Skin of body (tissue), 2 donors: ENCODE results near the gene MRPL52. TPM values are rescaled to one million over a fixed set of nuclear protein-coding genes. Genes with fewer than 3 reads are reported as not detected.
A peak's percentile ranks its signal among the peaks of the same experiment; 100 is the strongest.
"Not testable (repeated sequence)": the region's sequence is repeated elsewhere in the genome, so short reads cannot be mapped to it uniquely, and the experiment has no call there.

Experiments
- DNase-seq: peaks from one replicate; lab custom pipeline; 2025; lab: John Stamatoyannopoulos, UW
- total RNA-seq: library from RNA; depleted of rRNA; stranded (reverse); fragments of >200 nt; gene quantifications from one replicate; pipeline ENCODE4 v1.2.3, GENCODE V29; 2014

The MRPL52 gene
- 26.3 TPM for total RNA-seq

- DNase-seq, result peak; percentile 91
These were observed at the start of gene MRPL52 for GRCh38 chr14:22829661-22830442. TSS of gene MRPL52 (plus strand) at chr14:22829887. CDS start at chr14:22829913, 26 bp downstream.

GRCh38 chr14:22780105-22780679 lies 49.5 kb upstream of the MRPL52 start:
- no peak for DNase-seq

GRCh38 chr14:22780941-22781300 lies 48.8 kb upstream of the MRPL52 start:
- DNase-seq, result no peak

GRCh38 chr14:22781301-22781991 lies 48.2 kb upstream of the MRPL52 start:
- DNase-seq, result no peak

- DNase-seq, result no peak
These were observed 43.0 kb upstream of the MRPL52 start for GRCh38 chr14:22786685-22787084.

GRCh38 chr14:22791301-22791700 lies 38.4 kb upstream of the MRPL52 start:
- DNase-seq, result no peak

- no peak for DNase-seq
These were observed 37.5 kb upstream of the MRPL52 start for GRCh38 chr14:22792158-22792557.

- DNase-seq, result not testable (repeated sequence)
These were observed 36.1 kb upstream of the MRPL52 start for GRCh38 chr14:22793550-22793949.

GRCh38 chr14:22793976-22794375 lies 35.7 kb upstream of the MRPL52 start:
- DNase-seq, result no peak

GRCh38 chr14:22794551-22794951 lies 35.1 kb upstream of the MRPL52 start:
- DNase-seq, result no peak

- no peak for DNase-seq
These were observed 33.5 kb upstream of the MRPL52 start for GRCh38 chr14:22796087-22796707.

GRCh38 chr14:22797017-22797917 lies 32.4 kb upstream of the MRPL52 start:
- DNase-seq, result no peak

- no peak for DNase-seq
These were observed 31.2 kb upstream of the MRPL52 start for GRCh38 chr14:22798528-22798927.

GRCh38 chr14:22800346-22800745 lies 29.3 kb upstream of the MRPL52 start:
- DNase-seq, result no peak

- DNase-seq, result no peak
These were observed 28.0 kb upstream of the MRPL52 start for GRCh38 chr14:22801716-22802115.

GRCh38 chr14:22802860-22803686 lies 26.6 kb upstream of the MRPL52 start:
- DNase-seq, result no peak

- DNase-seq, result no peak
These were observed 26.1 kb upstream of the MRPL52 start for GRCh38 chr14:22803687-22803974.

- not testable (repeated sequence) for DNase-seq
These were observed 24.5 kb upstream of the MRPL52 start for GRCh38 chr14:22805235-22805634.

- no peak for DNase-seq
These were observed 22.1 kb upstream of the MRPL52 start for GRCh38 chr14:22807432-22808087.
